Heart left ventricle (tissue), 16 donors: Measurements from ENCODE around the gene GJB4. TPM values are rescaled to one million over a fixed set of nuclear protein-coding genes. Genes with fewer than 3 reads are reported as not detected.

Experiments
- ATAC-seq, 4 donors: fragments of 200-7000 bp; cut with Tn5 transposase; one replicate each; pipeline ENCODE4 v1.9.1; 2020 to 2022; ENCODE audit warnings: moderate library complexity in 4 of 4, mild to moderate bottlenecking in 3 of 4, moderate number of reproducible peaks in 1 of 4
- DNase-seq, 5 donors: peaks; one replicate each; pipeline ENCODE4 v3.0.0-alpha.2; 2020
- H3K27ac ChIP-seq, 12 donors: fragments of 200-600 bp; sonication (generic) in 4 of 12; one replicate each; pipeline versions ENCODE4 v1.5.0 to v1.8.0; 2016 to 2022; ENCODE audit warnings: mild to moderate bottlenecking in 2 of 12
- H3K27me3 ChIP-seq, 9 donors: fragments of 200-600 bp; sonication (generic) in 2 of 9; one replicate each; pipeline versions ENCODE4 v1.5.1 to v1.8.0; 2016 to 2022; ENCODE audit warnings: mild to moderate bottlenecking in 3 of 9
- H3K36me3 ChIP-seq, 9 donors: fragments of 200-600 bp; sonication (generic) in 2 of 9; one replicate each; pipeline versions ENCODE4 v1.5.0 to v1.8.0; 2018 to 2022; ENCODE audit warnings: mild to moderate bottlenecking in 2 of 9
- H3K4me1 ChIP-seq, 12 donors: fragments of 200-600 bp; sonication (generic) in 4 of 12; one replicate each; pipeline versions ENCODE4 v1.5.0 to v1.8.0; 2016 to 2022; ENCODE audit warnings: mild to moderate bottlenecking in 3 of 12
- H3K4me3 ChIP-seq, 12 donors: fragments of 200-600 bp; sonication (generic) in 4 of 12; one replicate each; pipeline versions ENCODE4 v1.5.0 to v1.8.0; 2017 to 2022; ENCODE audit warnings: mild to moderate bottlenecking in 9 of 12, moderate library complexity in 4 of 12
- H3K9me3 ChIP-seq, 12 donors: fragments of 200-600 bp; sonication (generic) in 4 of 12; one replicate each; pipeline versions ENCODE4 v1.5.0 to v1.8.0; 2016 to 2022; ENCODE audit warnings: mild to moderate bottlenecking in 1 of 12
- CTCF ChIP-seq, 12 donors: fragments of 200-600 bp; sonication (generic) in 4 of 12; IDR thresholded peaks; one replicate each; pipeline versions ENCODE4 v1.5.0 to v1.8.0; 2018 to 2022; ENCODE audit warnings: antibody characterized with exemption in 12 of 12, mild to moderate bottlenecking in 5 of 12
- POLR2A ChIP-seq, 2 donors: fragments of 450-650 bp; IDR thresholded peaks; one replicate each; pipeline ENCODE4 v1.6.1; 2017; ENCODE audit warnings: antibody characterized with exemption in 2 of 2, mild to moderate bottlenecking in 2 of 2, moderate library complexity in 2 of 2
- whole genome bisulfite sequencing, 4 donors: extraction: QIAGEN DNeasy Blood & Tissue Kit in 2 of 4; methylation state at CpG; one replicate each; pipeline versions ENCODE4 v1.1.5 to v1.1.7; 2013 to 2018; 5-methylcytosine and 5-hydroxymethylcytosine counted together
- intact Hi-C, 10 donors: fragments of 100-400 bp; cut with DNase I; formaldehyde crosslinking; loops; one replicate each; pipeline versions ENCODE4 v1.11.1 to v1.14.2; 2022
- polyA plus RNA-seq, 2 donors: library from polyadenylated mRNA; stranded (reverse); fragments of 200-250 nt; gene quantifications; one replicate each; pipeline ENCODE4 v1.2.3, GENCODE V29; 2013
- total RNA-seq, 9 donors: library from RNA; depleted of rRNA in 2 of 9; stranded (reverse); fragments of >200 nt in 2 of 9; fragmentation: NEBNext Ultra II Directional in 3 of 9; extraction: Animal tissue kit (Norgen Biotek cat#: 25700) in 3 of 9; gene quantifications; one replicate each; pipeline versions ENCODE4 v1.1.0 to v1.2.4, GENCODE V29; 2016 to 2023
- donor health status: ischemic (EF 13 %, LVEDD 7.1; RV severe dilation, severe dysfunction).
- donor health status: healthy with polysubstance abuse.
- donor health status: DM: no; HTN: yes; CAD: no.
- donor health status: DM: no; HTN: no; CAD: no.
- donor health status: ischemic (EF 25% LVEDD 6.9; RV normal size, moderate dysfunction).
- donor health status: ischemic (EF 25% LVEDD 5.7; RV mildly dilated, moderate dysfunction).
- donor health status: healthy.
- donor health status: DM: yes; HTN: yes; CAD: no.
- donor health status: ischemic (EF 35%, LVEDD 5.7; RV mildly dilated, moderate dysfunction).
- donor health status: nonischemic (EF 11% LVEDD 7.7; RV severe dilation, severe dysfunction).
- donor health status: DM: yes; HTN: yes; CAD: no.
- donor health status: PGD.
- donor health status: ischemic (EF 29% LVEDD 5.4; RV normal size, mild dysfunction).
- donor health status: nonischemic (EF 23%, LVEDD 6.1; RV moderate dilation, normal function).

GJB4 gene
- total and polyA plus RNA-seq, 11 donors = not detected

DNA sequence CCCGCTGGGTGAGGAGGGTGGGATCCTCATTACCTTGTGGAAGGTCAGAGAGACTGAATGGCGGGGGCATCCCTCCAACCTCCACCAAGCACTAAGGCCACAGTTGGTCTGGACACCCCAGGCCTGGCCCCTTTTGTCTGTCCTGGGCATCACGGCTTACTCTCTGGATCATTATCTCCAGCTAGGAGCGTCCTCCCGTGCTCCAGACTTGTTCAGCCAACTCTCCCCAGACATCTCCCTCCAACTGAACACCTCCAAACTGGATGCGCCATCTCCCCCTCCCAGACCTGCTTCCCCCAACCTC, 11.9 kb upstream of the GJB4 start:
- DNase-seq (no peak), ATAC-seq (no peak)
- Histone ChIP-seq H3K4me1 (no peaks in the 10 kb centered on the region), H3K27ac (no peak overlapping the region), H3K27me3 (peaks cover 0 to 19% (median 5%) of the 10 kb centered on the region in 9 donors), H3K9me3 (no peaks in the 10 kb centered on the region), H3K4me3 (no peak overlapping the region), H3K36me3 (no peaks in the 10 kb centered on the region)
- 41 to 72% (median 54%) methylated on average over 6 of the region's 6 CpGs for WGBS, 4 donors
- intact Hi-C loops = loop anchor here in 6 of 10 donors (10.0 kb wide), 4 partner anchors 293 to 1113 kb away; no protein-coding TSS in a partner anchor
- no peak for TF ChIP-seq POLR2A (IDR thresholded peaks at IDR 0.05)
- no peak for TF ChIP-seq CTCF (IDR thresholded peaks at IDR 0.05)

DNA sequence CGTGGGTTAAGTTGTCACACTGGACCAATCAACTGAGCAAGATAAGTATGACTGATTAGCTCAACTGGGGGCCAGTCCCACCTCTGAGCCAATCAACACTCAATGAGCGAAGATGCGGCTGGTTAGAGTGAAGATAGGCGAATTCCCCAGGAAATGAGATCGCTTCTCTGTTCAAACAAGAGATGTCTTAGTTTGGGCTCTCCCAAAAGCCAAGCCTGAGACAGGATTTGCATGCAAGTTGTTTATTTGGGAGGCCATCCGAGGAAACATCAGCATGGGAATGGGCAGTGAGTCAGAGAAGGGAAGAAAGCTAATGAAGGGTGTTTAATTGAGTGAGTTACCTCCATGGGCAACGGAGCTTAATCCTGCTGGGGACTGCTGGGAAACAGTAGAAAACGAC, 9.5 kb upstream of the GJB4 start:
- no peak for TF ChIP-seq POLR2A (IDR thresholded peaks at IDR 0.05)
- no peak for TF ChIP-seq CTCF (IDR thresholded peaks at IDR 0.05)
- no peaks in the 10 kb centered on the region for H3K9me3 ChIP-seq
- no peak overlapping the region for H3K27ac ChIP-seq
- no peak overlapping the region for H3K4me3 ChIP-seq
- H3K36me3 ChIP-seq = no peaks in the 10 kb centered on the region
- no peaks in the 10 kb centered on the region for H3K4me1 ChIP-seq
- peaks cover 0 to 21% (median 5%) of the 10 kb centered on the region in 9 donors for H3K27me3 ChIP-seq
- intact Hi-C loops = loop anchor here in 6 of 10 donors (10.0 kb wide), 4 partner anchors 295 to 1115 kb away; no protein-coding TSS in a partner anchor
- ATAC-seq (no peak), DNase-seq (no peak)
- whole genome bisulfite sequencing, 4 donors = 16 to 32% (median 22%) methylated on average over 8 of the region's 8 CpGs

DNA sequence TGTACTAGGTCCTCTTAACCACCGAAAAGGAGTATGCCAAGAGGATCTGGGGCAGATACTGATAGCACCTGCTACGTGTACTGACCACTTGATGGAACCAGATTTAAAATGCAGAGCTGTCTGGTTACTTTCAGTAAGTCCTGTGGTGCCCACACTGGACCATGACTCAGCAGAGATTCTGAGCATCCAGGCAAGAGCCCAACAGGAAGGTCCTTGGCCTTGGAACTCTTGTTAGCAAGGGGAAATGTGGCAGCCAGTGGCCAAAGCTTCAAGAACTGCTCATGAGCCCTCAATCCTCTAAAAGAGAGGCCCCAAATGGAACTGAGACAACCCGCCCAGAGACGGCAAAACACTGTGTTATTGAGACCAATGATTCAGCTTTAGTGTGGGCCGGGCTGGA, 8.9 kb upstream of the GJB4 start:
- DNase-seq (no peak), ATAC-seq (no peak)
- TF ChIP-seq CTCF (IDR thresholded peaks at IDR 0.05) (no peak), POLR2A (IDR thresholded peaks at IDR 0.05) (no peak)
- WGBS, 4 donors = 82 to 89% (median 83%) methylated on average over 5 of the region's 5 CpGs
- H3K4me1 ChIP-seq = no peaks in the 10 kb centered on the region
- H3K36me3 ChIP-seq = no peaks in the 10 kb centered on the region
- H3K27ac ChIP-seq = no peak overlapping the region
- peaks cover 0 to 27% (median 5%) of the 10 kb centered on the region in 9 donors for H3K27me3 ChIP-seq
- no peak overlapping the region for H3K4me3 ChIP-seq
- no peaks in the 10 kb centered on the region for H3K9me3 ChIP-seq
- intact Hi-C loops = no loop called here

DNA sequence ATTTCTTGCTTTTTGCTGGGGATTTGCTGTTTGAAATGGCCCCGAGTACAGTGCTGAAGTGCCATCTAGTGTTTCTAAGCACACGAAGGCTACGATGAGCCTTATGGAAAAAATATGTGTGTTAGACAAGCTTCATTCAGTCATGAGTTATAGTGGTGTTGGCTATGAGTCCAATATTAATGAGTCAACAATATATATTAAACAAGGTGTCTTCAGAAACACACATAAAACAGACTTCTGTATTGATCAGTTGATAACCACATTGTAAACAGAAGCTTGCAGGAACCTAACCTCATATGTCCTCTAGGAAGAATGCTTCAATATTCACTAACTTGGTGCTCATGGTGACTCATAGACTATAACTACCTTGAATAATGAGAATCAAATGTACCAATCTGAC, 6.4 kb upstream of the GJB4 start:
- ATAC-seq = no peak
- 79 to 91% (median 85%) methylated on average over 3 of the region's 3 CpGs for WGBS, 4 donors
- TF ChIP-seq POLR2A (IDR thresholded peaks at IDR 0.05) = no peak
- TF ChIP-seq CTCF (IDR thresholded peaks at IDR 0.05) = no peak
- H3K4me1 ChIP-seq = no peaks in the 10 kb centered on the region
- H3K36me3 ChIP-seq = no peaks in the 10 kb centered on the region
- peaks cover 0 to 9% (median 0%) of the 10 kb centered on the region in 9 donors for H3K27me3 ChIP-seq
- no peak for DNase-seq
- no peaks in the 10 kb centered on the region for H3K9me3 ChIP-seq
- no peak overlapping the region for H3K4me3 ChIP-seq
- intact Hi-C loops = no loop called here
- H3K27ac ChIP-seq = no peak overlapping the region
